ENCODE data around the gene NT5DC3. TPM values are rescaled to one million over a fixed set of nuclear protein-coding genes. Genes with fewer than 3 reads are reported as not detected.

Gene NT5DC3
- polyA plus RNA-seq, 12 donors: 4.7 to 15.6 (median 10.6) TPM; not detected in 1

- DNase-seq: no peak
Measured at GRCh38 chr12:103783744-103784664, 57.0 kb downstream of the NT5DC3 start.

GRCh38 chr12:103782399-103782798, 58.6 kb downstream of the NT5DC3 start:
- no peak for DNase-seq

- DNase-seq: no peak
Measured at GRCh38 chr12:103780992-103781391, 60.0 kb downstream of the NT5DC3 start.

- no peak for DNase-seq
Measured at GRCh38 chr12:103780093-103780440, 61.0 kb downstream of the NT5DC3 start.

- DNase-seq: no peak
Measured at GRCh38 chr12:103779410-103780092, 61.5 kb downstream of the NT5DC3 start.

GRCh38 chr12:103778781-103779180, 62.3 kb downstream of the NT5DC3 start:
- no peak for DNase-seq

- DNase-seq: no peak
Measured at GRCh38 chr12:103774977-103775560, 66.0 kb downstream of the NT5DC3 start.

GRCh38 chr12:103773109-103773910, 67.7 kb downstream of the NT5DC3 start:
- DNase-seq: no peak

- no peak for DNase-seq
Measured at GRCh38 chr12:103772367-103773108, 68.5 kb downstream of the NT5DC3 start.

- no peak for DNase-seq
Measured at GRCh38 chr12:103771466-103771865, 69.6 kb downstream of the NT5DC3 start.

- DNase-seq: no peak
Measured at GRCh38 chr12:103769240-103769945, 71.6 kb downstream of the NT5DC3 start.

GRCh38 chr12:103768467-103769123, 72.4 kb downstream of the NT5DC3 start:
- DNase-seq: no peak

GRCh38 chr12:103766028-103766427, 75.0 kb downstream of the NT5DC3 start:
- DNase-seq: no peak

- DNase-seq: no peak
Measured at GRCh38 chr12:103765322-103765721, 75.7 kb downstream of the NT5DC3 start.

GRCh38 chr12:103762473-103762872, 78.6 kb downstream of the NT5DC3 start:
- DNase-seq: no peak

- no peak for DNase-seq
Measured at GRCh38 chr12:103758310-103759089, 82.5 kb downstream of the NT5DC3 start.

- no peak for DNase-seq
Measured at GRCh38 chr12:103757248-103757647, 83.8 kb downstream of the NT5DC3 start.

GRCh38 chr12:103756443-103756842, 84.6 kb downstream of the NT5DC3 start:
- no peak for DNase-seq

- DNase-seq: no peak
Measured at GRCh38 chr12:103755425-103755824, 85.6 kb downstream of the NT5DC3 start.
